ENCODE measurements around the gene CRIP3.

DNA sequence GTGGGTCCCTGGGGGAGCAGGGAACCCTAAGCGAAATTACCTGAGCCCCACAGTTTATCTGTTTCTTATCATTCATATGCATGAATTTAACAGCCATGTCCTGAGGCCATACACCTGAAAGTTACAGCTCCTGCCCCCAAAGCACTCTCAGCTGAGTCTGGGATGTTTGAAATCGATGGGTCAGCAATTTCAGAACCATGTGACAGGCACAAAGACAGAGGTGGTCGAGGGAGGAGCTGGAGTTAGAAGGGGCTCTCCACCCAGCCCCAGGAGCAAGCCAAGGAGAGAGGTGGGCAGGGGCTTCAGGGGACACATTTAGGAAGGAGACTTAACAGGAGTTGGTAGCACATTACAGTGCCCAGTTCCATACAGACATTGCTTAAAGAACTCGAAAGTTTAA lies 50.4 kb downstream of the CRIP3 start:
- TF ChIP-seq POLR2A (IDR thresholded peaks at IDR 0.05; ENCODE audit: low read length) (no peak), GATA1 (IDR thresholded peaks at IDR 0.05; ENCODE audit: low read depth, low read length) (no peak)
